HepG2 (cell line): ENCODE measurements around the gene SLC12A5. TPM values are rescaled to one million over a fixed set of nuclear protein-coding genes. Genes with fewer than 3 reads are reported as not detected.

Source experiments
- AGO2 ChIP-seq: fragments of 200-400 bp; formaldehyde crosslinking; optimal IDR thresholded peaks from 2 replicates; pipeline ENCODE3; 2017; ENCODE audit warnings: mild to moderate bottlenecking, low read depth, low read length, moderate library complexity
- FOXO4 ChIP-seq: sonication (generic); formaldehyde crosslinking; conservative IDR thresholded peaks from 2 replicates; pipeline ENCODE4 v1.8.1; 2023; ENCODE audit warnings: missing genetic modification reagents
- HNF4A ChIP-seq: sonication (generic); formaldehyde crosslinking; IDR thresholded peaks from 2 replicates; pipeline ENCODE4 v1.4.0; 2020; ENCODE audit warnings: missing genetic modification reagents
- ISL2 ChIP-seq: sonication (generic); formaldehyde crosslinking; IDR thresholded peaks from 2 replicates; pipeline ENCODE4 v1.5.0; 2020; ENCODE audit warnings: missing genetic modification reagents
- KLF11 ChIP-seq: IDR thresholded peaks from 2 replicates; pipeline ENCODE4 v1.6.1; 2016; ENCODE audit warnings: missing compliant biosample characterization
- NR2F2 ChIP-seq: IDR thresholded peaks from 2 replicates; pipeline ENCODE4 v1.6.1; 2012; ENCODE audit warnings: low read depth, inconsistent platforms, borderline replicate concordance
- PCBP1 ChIP-seq: fragments of 200-400 bp; formaldehyde crosslinking; IDR thresholded peaks from 2 replicates; pipeline ENCODE4 v1.6.1; 2017; ENCODE audit warnings: mild to moderate bottlenecking, low read depth, low read length, borderline replicate concordance
- PRDM4 ChIP-seq: sonication (generic); formaldehyde crosslinking; IDR thresholded peaks from 2 replicates; pipeline ENCODE4 v1.9.0; 2021; ENCODE audit warnings: missing genetic modification reagents, borderline replicate concordance
- PREB ChIP-seq: sonication (generic); formaldehyde crosslinking; IDR thresholded peaks from 2 replicates; pipeline ENCODE4 v1.4.0; 2020; ENCODE audit warnings: missing genetic modification reagents
- RAD21 ChIP-seq: fragments of 450-650 bp; formaldehyde crosslinking; IDR thresholded peaks from 2 replicates; pipeline ENCODE4 v1.5.0; 2020; ENCODE audit warnings: mild to moderate bottlenecking
- RFX1 ChIP-seq: fragments of 450-650 bp; IDR thresholded peaks from 2 replicates; pipeline ENCODE4 v1.6.1; 2017
- TFDP2 ChIP-seq: sonication (generic); formaldehyde crosslinking; IDR thresholded peaks from 2 replicates; pipeline ENCODE4 v1.4.0; 2020; ENCODE audit warnings: missing genetic modification reagents
- ZBTB38 ChIP-seq: sonication (generic); formaldehyde crosslinking; IDR thresholded peaks from 2 replicates; pipeline ENCODE4 v1.5.1; 2020; ENCODE audit warnings: mild to moderate bottlenecking, missing genetic modification reagents
- ZBTB4 ChIP-seq: sonication (generic); formaldehyde crosslinking; IDR thresholded peaks from 2 replicates; pipeline ENCODE4 v1.4.0; 2020; ENCODE audit warnings: missing genetic modification reagents, mild to moderate bottlenecking, borderline replicate concordance
- ZNF180 ChIP-seq: sonication (generic); formaldehyde crosslinking; IDR thresholded peaks from 2 replicates; pipeline ENCODE4 v1.4.0; 2020; ENCODE audit warnings: low read depth, missing genetic modification reagents, borderline replicate concordance
- ZNF234 ChIP-seq: sonication (generic); formaldehyde crosslinking; conservative IDR thresholded peaks from 2 replicates; pipeline ENCODE4 v1.5.1; 2020; ENCODE audit warnings: mild to moderate bottlenecking, missing genetic modification reagents
- ZNF264 ChIP-seq: sonication (generic); formaldehyde crosslinking; IDR thresholded peaks from 2 replicates; pipeline ENCODE4 v1.4.0; 2020; ENCODE audit warnings: missing genetic modification reagents
- ZNF562 ChIP-seq: sonication (generic); formaldehyde crosslinking; IDR thresholded peaks from 2 replicates; pipeline ENCODE4 v1.8.0; 2022; ENCODE audit warnings: missing genetic modification reagents, borderline replicate concordance
- ZNF768 ChIP-seq: sonication (generic); formaldehyde crosslinking; IDR thresholded peaks from 2 replicates; pipeline ENCODE4 v1.4.0; 2020; ENCODE audit warnings: missing genetic modification reagents
- polyA plus RNA-seq, 8 experiments: library from polyadenylated mRNA; depleted of rRNA in 3 of 8; stranded (reverse) in 7 of 8; unstranded in 1 of 8; fragments of >200 nt; fragmentation: Illumina TruSeq in 4 of 8; extraction: Trizol in 4 of 8; gene quantifications; 2 replicates each; pipeline versions ENCODE4 v1.2.1 to v1.2.3, GENCODE V29; 2011 to 2016; ENCODE audit warnings: low read depth in 4 of 8, missing spikeins in 1 of 8, mixed read lengths in 1 of 8; ENCODE audit not compliant: insufficient read depth in 1 of 8
- total RNA-seq, 5 experiments: library from RNA; depleted of rRNA; stranded (reverse); fragments of >200 nt; fragmentation: Illumina TruSeq; extraction: Trizol; gene quantifications; 2 replicates each; pipeline ENCODE4 v1.2.3, GENCODE V29; 2016; ENCODE audit warnings: low read depth in 1 of 5

Gene SLC12A5
- total and polyA plus RNA-seq, 2 of the 13 experiments (the other 11 are each of a cell fraction or from before 2014, with no cell fraction given), result 4.3 to 5.4 TPM

- 0 out of 2 replicates have a peak, but pooled peaks have one; percentile 17 for TF ChIP-seq ZNF264 (CRISPR knock-in tag)
- TF ChIP-seq TFDP2 (CRISPR knock-in tag), result peak; percentile 54
- TF ChIP-seq ZNF234 (CRISPR knock-in tag), result 0 out of 2 replicates have a peak, but pooled peaks have one; percentile 27
- TF ChIP-seq HNF4A (CRISPR knock-in tag), result no peak
- TF ChIP-seq KLF11 (CRISPR knock-in tag), result no peak
- TF ChIP-seq ZNF180, result no peak
- TF ChIP-seq ZNF768, result peak; percentile 12; the same call in 1 of the 2 replicates
- TF ChIP-seq ZNF562, result no peak
- 0 out of 2 replicates have a peak, but pooled peaks have one; percentile 83 for TF ChIP-seq PRDM4
- TF ChIP-seq ZBTB4 (CRISPR knock-in tag), result no peak
- TF ChIP-seq NR2F2, result peak; percentile 42; the same call in 1 of the 2 replicates
- TF ChIP-seq AGO2, result no peak
- no peak for TF ChIP-seq RFX1
- TF ChIP-seq ISL2, result no peak
- TF ChIP-seq ZBTB38 (CRISPR knock-in tag), result peak; percentile 66; the same call in 1 of the 2 replicates
- TF ChIP-seq FOXO4 (CRISPR knock-in tag), result no peak
- TF ChIP-seq RAD21 (CRISPR knock-in tag), result no peak
- TF ChIP-seq PREB (CRISPR knock-in tag), result no peak
- TF ChIP-seq PCBP1, result no peak
These were observed 7.4 kb upstream of the SLC12A5 start (continued) for GRCh38 chr20:46021361-46022359.
